GF-D8 (cell line): ENCODE results near the gene RFX7.
A peak's percentile ranks its signal among the peaks of the same experiment; 100 is the strongest.
"Not testable (repeated sequence)": the region's sequence is repeated elsewhere in the genome, so short reads cannot be mapped to it uniquely, and the experiment has no call there.

Source experiments
- DNase-seq: peaks from one replicate; lab custom pipeline; 2025; lab: John Stamatoyannopoulos, UW

The RFX7 gene

GRCh38 chr15:56243163-56244037, at the start of gene RFX7:
TSS of gene RFX7 (minus strand) at chr15:56243879. CDS start at chr15:56243285, 594 bp downstream.
- no peak for DNase-seq

DNA sequence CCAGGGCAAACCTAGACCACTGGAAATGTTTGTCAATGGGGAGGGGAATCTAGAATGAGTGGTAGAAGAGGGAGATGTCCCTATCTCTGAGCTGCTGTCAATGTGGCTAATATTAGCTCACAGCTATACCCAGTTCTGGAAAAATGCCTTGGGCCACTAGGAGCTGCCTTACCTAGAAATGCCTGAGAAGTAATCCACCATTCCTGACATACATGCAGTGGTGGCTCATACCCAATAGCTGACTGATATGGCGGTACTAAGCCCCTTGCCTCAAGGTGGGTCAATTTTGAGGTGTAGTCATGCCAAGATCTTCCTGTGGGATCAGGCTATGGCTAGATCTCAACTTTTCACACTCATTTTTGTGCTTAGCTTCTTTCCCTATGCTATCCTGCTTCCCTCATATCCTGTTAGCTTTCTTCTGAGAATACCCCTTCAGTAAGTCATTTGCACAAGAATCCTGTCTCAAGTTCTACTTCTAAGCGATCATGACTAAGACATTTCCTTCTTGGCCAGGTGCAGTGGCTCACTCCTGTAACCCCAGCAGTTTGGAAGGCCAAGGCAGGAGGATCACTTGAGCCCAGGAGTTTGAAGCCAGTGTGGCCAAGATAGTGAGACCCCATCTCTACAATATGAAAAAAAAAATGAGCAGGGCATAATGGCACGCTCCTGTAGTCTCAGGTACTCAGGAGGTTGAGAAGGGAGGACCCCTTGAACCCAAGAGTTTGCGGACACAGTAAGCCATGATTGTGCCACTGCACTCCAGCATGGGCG, 49.1 kb upstream of the RFX7 start:
- DNase-seq, result no peak

DNA sequence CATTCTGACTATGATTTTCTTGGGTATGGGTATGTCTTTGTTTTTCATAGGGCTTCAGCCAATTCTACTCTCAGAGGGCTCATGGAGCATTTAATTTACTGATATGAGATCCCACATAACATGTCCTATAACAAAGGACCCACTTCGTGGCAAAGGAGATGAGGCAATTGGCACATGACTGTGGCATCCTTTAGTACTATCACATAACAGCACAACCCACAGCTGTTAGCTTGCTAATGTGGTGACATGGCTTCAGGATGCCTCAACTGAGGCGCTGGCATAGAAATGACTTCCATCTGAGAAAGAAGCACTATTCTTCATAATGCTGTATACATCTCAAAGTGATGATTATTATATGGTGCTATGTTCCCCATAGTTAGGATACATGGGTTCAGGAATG, 48.1 kb upstream of the RFX7 start:
- no peak for DNase-seq

- no peak for DNase-seq
Observed at GRCh38 chr15:56286213-56286612, 42.5 kb upstream of the RFX7 start.

GRCh38 chr15:56281145-56281544, 37.5 kb upstream of the RFX7 start:
- DNase-seq, result no peak

DNA sequence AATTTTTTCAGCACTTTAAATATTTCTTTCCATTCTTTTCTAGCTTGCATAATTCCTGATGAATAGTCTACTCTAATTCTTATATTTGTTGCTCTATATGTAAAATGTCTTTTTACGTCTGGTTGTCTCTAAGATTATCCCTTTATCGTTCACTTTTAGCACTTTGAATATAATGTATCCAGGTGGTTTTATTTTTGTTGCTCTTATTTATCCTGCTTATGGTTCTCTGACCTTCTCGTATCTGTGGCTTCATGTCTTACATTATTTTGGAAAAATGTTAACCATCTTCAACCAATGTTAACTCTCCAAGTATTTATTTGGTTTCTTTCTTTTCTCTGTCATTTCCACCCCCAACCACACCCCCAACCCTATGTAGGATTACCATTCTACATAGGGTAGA, 30.0 kb upstream of the RFX7 start:
- DNase-seq, result no peak

GRCh38 chr15:56272454-56272853, 28.8 kb upstream of the RFX7 start:
- no peak for DNase-seq

- DNase-seq, result not testable (repeated sequence)
Observed at GRCh38 chr15:56266465-56266864, 22.8 kb upstream of the RFX7 start.

GRCh38 chr15:56261854-56262509, 18.3 kb upstream of the RFX7 start:
- DNase-seq, result no peak

GRCh38 chr15:56257306-56257705, 13.6 kb upstream of the RFX7 start:
- not testable (repeated sequence) for DNase-seq

- no peak for DNase-seq
Observed at GRCh38 chr15:56254265-56254664, 10.6 kb upstream of the RFX7 start.

GRCh38 chr15:56252386-56252785, 8.7 kb upstream of the RFX7 start:
- no peak for DNase-seq

GRCh38 chr15:56251315-56252095, 7.8 kb upstream of the RFX7 start:
- no peak for DNase-seq

DNA sequence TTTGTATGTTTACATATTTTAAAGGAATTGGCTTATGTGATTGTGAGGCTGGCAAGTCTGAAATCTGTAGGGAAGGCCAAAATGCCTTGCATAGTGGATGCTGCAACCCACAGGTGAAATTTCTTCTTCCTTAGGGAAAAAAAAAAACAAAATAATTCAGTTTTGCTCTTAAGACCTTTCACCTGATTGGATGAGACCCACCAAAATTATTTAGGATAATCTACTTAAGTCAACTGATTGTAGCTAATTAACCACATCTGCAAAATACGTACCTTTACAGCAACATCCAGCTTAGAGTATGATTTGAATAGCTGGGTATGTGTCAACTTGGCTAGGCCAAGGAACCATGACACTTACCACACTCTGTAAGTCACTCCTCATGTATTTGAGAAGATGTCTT, 6.9 kb upstream of the RFX7 start:
- no peak for DNase-seq

DNA sequence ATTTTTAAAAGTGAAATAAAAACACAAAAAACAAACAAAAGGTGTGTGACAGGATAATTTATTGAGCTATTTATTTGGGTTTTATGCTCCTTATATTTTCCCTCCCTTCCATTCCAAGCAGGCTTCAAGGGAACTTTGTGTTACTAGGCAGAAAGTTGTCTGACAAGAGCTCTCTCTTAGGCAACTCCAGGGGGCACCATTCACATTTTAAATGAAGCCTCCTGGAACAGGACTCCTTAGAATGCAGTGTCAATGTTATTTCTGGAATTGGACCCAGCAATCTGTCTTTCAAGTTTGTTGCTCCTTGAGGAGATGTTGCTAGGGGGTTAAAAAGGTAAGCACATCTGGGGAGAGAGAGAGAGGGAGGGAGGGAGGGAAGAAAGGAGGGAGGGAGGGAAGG, 5.4 kb upstream of the RFX7 start:
- DNase-seq, result no peak

GRCh38 chr15:56248311-56248992, 4.8 kb upstream of the RFX7 start:
- DNase-seq, result no peak

DNA sequence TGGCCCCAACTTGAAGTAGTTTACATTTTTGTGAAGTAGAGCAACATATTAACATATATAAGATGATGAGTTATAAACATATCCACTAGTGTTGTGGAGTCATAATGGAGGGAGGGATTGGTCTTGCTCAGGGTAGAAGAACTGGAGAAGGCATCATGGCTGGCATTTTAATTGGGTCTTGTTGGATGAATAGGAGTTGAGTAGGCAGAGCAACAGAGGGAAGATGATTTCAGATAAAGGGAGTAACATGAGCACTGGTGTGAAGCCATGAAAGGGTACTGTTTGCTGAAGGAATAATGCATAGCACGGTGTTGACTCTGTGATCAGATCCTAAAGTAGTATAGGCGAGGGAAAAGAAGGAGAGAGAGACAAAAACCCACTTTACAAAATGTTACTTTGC, 3.6 kb upstream of the RFX7 start:
- DNase-seq, result no peak

- peak; percentile 77 for DNase-seq
Observed at GRCh38 chr15:56245871-56246814, 2.5 kb upstream of the RFX7 start.

DNA sequence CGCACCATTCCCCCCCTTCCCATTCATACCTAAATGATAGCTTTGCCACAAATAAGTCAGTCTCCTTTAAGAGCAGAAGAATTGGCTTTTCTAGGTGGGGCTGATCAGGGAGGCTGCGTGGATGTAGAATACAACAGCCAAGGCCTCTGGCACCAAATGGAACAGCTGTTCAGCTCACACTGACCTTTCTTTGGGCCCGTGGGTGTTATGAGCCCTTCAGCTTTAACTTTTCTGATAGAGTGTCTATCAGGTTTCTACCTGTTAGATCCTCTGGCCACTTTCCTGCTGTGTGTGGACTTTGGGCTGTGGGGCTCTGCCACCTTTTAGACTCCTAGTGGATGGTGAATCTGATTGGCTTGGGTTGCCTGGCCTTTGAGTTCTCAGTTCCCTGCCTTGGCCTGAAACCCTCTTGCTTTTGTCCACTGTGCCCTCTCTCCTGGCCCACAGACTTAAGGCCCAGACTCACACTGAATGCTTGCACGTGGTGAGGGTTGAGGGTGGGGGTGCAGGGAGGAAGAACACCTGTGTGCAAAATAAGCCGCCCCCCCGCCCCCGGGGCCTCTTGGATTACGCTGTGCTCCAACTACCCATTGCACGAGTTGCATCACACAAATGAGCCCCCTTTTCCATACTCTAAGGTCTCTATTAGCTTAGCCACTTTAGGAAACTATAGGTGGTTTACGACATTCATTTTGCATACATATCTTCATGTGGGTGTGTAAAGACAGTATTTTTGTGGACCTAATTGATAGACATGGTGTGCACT, 1.3 kb upstream of the RFX7 start:
- DNase-seq, result peak; percentile 14
